GM23338 (cell line): ENCODE measurements around the gene STAT4.

Source experiments
- CREB1 ChIP-seq: fragments of 250-450 bp; sonication (Bioruptor Pico); IDR thresholded peaks from 2 replicates; pipeline ENCODE4 v1.5.0; 2020; ENCODE audit warnings: low read depth, mild to moderate bottlenecking, moderate library complexity
- CTCF ChIP-seq, 2 experiments: fragments of 200-600 bp in 1 of 2; sonication (generic) in 1 of 2; conservative IDR thresholded peaks; 2 replicates each; pipeline versions ENCODE4 v1.5.1 to v1.6.1; 2016 to 2017; ENCODE audit warnings: antibody characterized with exemption in 2 of 2, low read depth in 2 of 2, mild to moderate bottlenecking in 2 of 2, moderate library complexity in 1 of 2
- ETS1 ChIP-seq: IDR thresholded peaks from 2 replicates; pipeline ENCODE4 v1.6.1; 2016; ENCODE audit warnings: antibody characterized with exemption
- EZH2 ChIP-seq: fragments of 200-600 bp; sonication (generic); IDR thresholded peaks from one replicate; pipeline ENCODE4 v1.8.0; 2017; ENCODE audit warnings: antibody characterized with exemption, mild to moderate bottlenecking, low read depth; ENCODE audit not compliant: unreplicated experiment
- EZH2phosphoT487 ChIP-seq: fragments of 200-600 bp; sonication (generic); IDR thresholded peaks from one replicate; pipeline ENCODE4 v1.8.1; 2018; ENCODE audit warnings: antibody characterized with exemption; ENCODE audit not compliant: unreplicated experiment
- JUNB ChIP-seq: IDR thresholded peaks from one replicate; pipeline ENCODE4 v1.6.1; 2016; ENCODE audit warnings: antibody characterized with exemption; ENCODE audit not compliant: unreplicated experiment
- NANOG ChIP-seq: IDR thresholded peaks from 2 replicates; pipeline ENCODE4 v1.6.1; 2016; ENCODE audit warnings: antibody characterized with exemption, borderline replicate concordance
- POLR2AphosphoS5 ChIP-seq: IDR thresholded peaks from 2 replicates; pipeline ENCODE4 v1.6.1; 2016; ENCODE audit warnings: antibody characterized with exemption, low read depth
- REST ChIP-seq: IDR thresholded peaks from one replicate; pipeline ENCODE4 v1.6.1; 2018; ENCODE audit warnings: antibody characterized with exemption; ENCODE audit not compliant: unreplicated experiment
- STAT1 ChIP-seq: IDR thresholded peaks from one replicate; pipeline ENCODE4 v1.6.1; 2016; ENCODE audit warnings: antibody characterized with exemption; ENCODE audit not compliant: unreplicated experiment
- ZNF114 ChIP-seq: fragments of 250-450 bp; sonication (Bioruptor Pico); IDR thresholded peaks from 2 replicates; pipeline ENCODE4 v1.5.0; 2020; ENCODE audit warnings: mild to moderate bottlenecking, moderate library complexity
- ZNF331 ChIP-seq: fragments of 250-450 bp; sonication (Bioruptor Pico); IDR thresholded peaks from 2 replicates; pipeline ENCODE4 v1.5.0; 2020; ENCODE audit warnings: low read depth, mild to moderate bottlenecking, moderate library complexity
- ZNF462 ChIP-seq: fragments of 250-450 bp; sonication (Bioruptor Pico); IDR thresholded peaks from 2 replicates; pipeline ENCODE4 v1.5.0; 2020; ENCODE audit warnings: mild to moderate bottlenecking, moderate library complexity

- TF ChIP-seq CTCF (conservative IDR thresholded peaks at IDR 0.05; ENCODE audit: low read depth in 2 of 2) (no peak), EZH2 (no peak), POLR2AphosphoS5 (no peak), CREB1 (CRISPR knock-in tag) (no peak), ZNF331 (CRISPR knock-in tag) (no peak), ZNF114 (CRISPR knock-in tag) (no peak), JUNB (no peak), EZH2phosphoT487 (no peak), ETS1 (no peak), REST (no peak), STAT1 (no peak), NANOG (no peak), ZNF462 (CRISPR knock-in tag) (no peak)
Observed at GRCh38 chr2:191176801-191177438, 26.1 kb upstream of the STAT4 start.
